ENCODE measurements around the gene ABCB9. TPM values are rescaled to one million over a fixed set of nuclear protein-coding genes. Genes with fewer than 3 reads are reported as not detected.
"Not testable (repeated sequence)": the region's sequence is repeated elsewhere in the genome, so short reads cannot be mapped to it uniquely, and the experiment has no call there.

Gene ABCB9
- 6.2 and 14.3 TPM in 2 replicates for total RNA-seq

DNA sequence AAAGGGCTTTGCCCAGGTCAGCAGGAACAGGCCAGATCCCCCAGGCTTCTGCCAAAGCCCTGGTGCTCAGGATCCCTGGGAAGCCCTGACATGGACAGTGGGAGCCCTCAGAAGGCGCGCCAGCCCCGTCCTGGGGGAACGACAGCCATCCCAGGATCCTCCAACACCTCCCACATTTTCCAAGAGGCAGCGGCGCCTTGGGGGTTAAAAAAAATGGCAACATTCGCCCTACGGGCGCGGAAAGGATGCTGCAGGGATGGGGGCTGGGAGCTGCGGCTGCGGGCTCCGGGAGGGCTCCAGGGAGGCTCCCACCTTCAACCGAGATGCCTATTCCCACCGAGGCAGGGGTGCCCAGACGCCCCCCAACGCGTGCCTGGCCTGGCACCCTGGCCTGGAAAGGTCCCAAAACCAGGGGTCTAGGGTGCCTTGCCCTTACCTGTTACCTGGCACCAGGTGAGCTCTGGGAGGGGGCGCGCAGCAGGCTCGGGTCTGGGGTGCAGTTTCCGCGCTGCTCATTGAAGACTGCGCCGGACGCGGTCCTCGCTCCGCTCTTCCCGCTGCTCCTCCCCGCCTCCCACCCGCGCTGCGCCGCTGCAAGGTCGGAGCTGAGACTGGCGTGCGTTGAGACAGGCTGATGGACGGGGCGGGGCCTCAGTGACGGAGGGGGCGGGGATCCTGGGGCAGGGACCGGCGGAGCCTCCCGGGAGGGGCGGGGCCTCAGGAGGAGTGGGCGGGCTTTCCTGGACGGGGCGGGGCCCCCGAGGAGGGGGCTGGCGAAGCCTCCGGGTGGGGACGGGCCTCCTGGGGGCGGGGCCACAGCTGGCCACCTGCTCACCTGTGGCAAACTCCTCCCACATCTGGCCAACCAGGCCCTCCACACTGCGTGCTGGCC is at the start of gene ABCB9:
Gene ABCB9 (minus strand): TSS at position 613 of the 892 bp plus-strand sequence. CDS start 6,228 bp downstream, outside the sequence.
- no peak for DNase-seq (ENCODE audit: extremely low read depth, low read depth, low spot score)

DNA sequence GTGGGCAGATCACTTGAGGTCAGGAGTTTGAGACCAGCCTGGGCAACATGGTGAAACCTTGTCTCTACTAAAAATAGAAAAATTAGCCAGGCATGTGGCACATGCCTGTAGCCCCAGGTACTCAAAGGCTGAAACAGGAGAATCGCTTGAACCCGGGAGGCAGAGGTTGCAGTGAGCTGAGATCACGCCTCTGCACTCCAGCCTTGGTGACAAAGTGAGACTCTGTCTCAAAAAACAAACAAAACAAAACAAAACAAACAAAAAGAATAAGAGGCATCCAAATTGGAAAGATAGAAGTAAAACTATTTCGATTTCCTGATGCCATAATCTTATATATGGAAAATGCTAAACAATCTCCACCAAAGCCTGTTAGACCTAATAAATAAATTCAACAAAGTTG is 48.2 kb upstream of the ABCB9 start:
- not testable (repeated sequence) for DNase-seq (ENCODE audit: extremely low read depth, low read depth, low spot score)

DNA sequence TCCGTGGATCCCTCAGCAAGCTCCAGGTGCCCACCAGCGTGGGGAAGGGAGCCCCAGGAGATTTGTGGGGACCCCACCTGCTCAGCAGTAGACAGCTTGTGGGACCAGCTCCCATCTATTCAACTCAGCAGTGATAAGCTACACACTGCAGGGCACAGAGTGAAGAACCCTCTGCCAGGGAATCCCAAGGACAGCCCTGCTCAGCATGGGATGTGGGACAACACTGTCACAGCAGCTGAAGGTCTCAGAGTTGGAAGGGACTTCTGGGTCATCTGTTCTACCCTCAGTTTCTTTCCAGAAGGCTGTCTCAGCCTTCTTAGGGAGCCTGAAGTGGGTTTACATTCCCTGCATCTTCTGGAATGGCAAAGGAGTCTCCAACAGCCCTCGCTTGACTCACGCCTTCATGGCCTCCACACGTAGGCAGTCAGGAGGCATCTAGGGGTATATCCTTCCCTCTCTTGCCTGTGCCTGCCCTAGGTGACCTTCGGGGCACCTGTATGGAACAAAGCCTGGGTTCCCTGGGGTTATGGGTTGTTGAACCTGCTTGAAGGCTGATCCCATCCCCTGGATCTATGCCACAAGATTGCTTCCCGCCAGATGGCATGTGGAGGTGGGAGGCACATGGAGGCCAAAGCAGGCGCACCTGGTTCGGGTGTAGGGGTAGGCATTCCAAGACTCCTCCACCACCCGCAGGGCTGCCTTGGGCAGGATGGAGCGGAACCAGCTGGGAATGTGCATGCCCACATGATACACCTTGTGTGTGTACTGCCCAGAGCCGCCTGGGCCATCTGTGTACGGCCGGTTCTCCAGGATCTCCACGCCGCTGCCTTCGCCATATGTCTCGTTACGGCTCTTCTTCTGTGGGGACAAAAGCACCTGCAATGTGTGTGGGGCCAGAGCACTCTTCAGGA is 47.2 kb upstream of the ABCB9 start:
- DNase-seq (ENCODE audit: extremely low read depth, low read depth, low spot score) = no peak

DNA sequence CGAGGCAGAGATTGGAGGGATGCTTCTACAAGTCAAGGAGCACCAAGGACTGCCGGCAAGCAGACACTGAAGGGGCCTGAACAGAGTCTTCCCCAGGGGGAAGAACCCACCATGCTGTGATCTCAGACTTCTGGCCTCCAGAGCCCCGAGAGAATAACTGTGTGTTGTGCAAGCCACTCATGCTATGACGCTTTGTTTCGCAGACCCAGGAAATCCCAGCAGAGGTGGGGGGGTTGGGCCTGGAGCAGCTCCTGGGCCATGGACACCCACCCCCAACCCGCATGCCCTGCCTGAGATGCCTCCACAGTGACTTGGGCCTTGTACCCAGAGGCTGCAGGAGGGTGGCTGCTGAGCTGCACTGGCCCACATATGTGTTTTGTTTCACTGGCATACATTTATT is 45.4 kb upstream of the ABCB9 start:
- no peak for DNase-seq (ENCODE audit: extremely low read depth, low read depth, low spot score)

DNA sequence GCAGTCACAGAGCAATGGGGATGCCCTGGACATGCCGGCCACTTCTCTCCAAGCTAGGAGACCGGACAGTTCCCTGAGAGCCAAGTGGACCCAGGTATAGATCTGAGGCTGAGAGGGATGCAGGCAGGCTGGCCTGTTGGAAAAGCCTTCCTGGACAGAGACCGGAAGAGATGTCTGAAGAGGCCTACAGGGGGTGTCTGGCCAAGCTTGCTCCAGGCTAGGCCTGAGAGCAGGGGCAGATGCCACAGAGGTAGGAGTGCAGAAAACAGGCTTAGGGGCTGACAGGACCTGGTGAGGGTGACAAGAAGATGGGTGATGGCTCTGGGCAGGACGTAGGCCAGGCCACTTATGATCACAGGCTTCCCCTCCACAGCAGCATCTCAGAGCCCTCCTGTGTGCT is 44.4 kb upstream of the ABCB9 start:
- no peak for DNase-seq (ENCODE audit: extremely low read depth, low read depth, low spot score)

DNA sequence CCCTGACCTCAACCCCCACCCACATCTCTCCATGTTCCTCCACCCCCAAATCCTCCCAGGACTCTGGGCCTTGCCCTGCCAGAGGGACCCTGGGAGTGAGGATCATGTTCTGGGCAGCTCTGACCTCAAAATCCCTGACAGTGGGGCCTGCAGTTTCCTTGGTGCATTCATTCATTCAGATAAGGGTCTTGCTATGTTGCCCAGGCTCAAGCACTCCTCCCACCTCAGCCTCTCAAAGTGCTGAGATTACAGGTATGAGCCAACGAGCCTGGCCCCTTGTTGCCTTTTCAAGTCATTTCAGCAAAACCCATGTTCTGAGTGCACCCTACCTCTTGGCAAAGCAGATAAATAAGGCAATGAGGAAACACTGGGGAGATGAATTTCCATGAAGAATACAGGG is 43.8 kb upstream of the ABCB9 start:
- DNase-seq (ENCODE audit: extremely low read depth, low read depth, low spot score) = no peak

DNA sequence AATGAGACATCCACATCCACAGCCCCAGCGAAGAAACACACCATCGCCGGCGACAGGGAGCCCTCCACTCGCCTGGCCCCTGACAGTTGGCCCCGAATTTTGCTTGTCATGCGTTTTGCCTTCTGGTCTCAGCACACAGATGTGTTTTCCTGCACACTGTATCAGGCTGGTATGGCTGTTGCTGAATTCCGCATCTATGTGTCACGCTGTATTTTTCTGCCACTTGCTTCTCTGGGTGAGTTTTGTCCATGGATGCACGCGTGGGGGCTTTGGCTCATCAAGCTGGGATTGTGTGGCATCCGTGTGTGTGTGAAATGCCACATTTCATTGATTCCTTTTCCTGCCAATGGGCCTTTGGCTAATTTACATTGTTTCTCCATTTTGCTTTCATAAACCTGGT is 40.7 kb upstream of the ABCB9 start:
- no peak for DNase-seq (ENCODE audit: extremely low read depth, low read depth, low spot score)

DNA sequence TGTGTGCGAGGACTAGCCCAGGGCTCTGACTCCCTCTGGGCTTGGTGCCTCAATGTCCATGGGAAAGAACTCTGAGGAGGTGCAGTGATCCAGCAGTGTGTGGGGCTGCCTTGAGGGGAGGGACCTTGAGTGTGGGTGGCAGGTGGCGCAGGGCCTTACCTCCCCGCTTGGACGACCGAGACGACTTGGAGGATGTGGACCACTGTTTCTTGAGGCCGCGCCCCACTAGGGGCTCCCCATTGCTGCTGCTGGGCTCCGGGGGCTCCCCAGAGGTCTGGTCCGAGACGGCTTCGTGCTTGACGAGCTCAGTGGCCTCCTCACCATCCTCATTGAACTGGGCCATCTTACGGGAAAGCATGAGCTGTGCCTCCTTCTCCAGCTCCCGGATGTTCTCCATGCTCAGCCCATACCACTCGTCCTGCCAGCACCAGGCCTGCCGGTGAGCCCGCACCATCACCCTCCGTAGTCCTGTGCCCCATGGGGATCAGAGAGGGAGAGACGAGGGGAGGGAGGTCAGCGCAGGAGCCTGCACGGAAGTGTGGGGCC is 38.9 kb upstream of the ABCB9 start:
- no peak for DNase-seq (ENCODE audit: extremely low read depth, low read depth, low spot score)

DNA sequence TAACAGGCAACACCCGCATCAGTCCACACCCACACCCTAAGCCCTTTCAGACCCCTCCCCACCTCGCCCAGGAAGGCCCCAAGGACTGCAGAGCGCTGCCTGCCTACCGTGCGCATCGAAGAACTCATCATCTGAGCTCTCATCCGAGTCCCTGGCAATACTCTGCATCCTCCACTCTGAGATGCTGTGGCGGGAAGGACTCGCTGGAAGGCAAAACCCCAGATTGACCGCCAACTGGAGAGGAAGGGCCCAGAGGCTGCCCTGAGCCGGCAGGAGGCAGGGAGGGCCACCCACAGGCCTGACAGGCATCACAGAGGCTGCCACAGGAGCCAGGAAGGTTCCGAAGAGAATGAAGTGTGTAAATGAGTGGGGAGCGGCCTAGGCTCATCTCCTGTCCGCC is 38.0 kb upstream of the ABCB9 start:
- no peak for DNase-seq (ENCODE audit: extremely low read depth, low read depth, low spot score)

DNA sequence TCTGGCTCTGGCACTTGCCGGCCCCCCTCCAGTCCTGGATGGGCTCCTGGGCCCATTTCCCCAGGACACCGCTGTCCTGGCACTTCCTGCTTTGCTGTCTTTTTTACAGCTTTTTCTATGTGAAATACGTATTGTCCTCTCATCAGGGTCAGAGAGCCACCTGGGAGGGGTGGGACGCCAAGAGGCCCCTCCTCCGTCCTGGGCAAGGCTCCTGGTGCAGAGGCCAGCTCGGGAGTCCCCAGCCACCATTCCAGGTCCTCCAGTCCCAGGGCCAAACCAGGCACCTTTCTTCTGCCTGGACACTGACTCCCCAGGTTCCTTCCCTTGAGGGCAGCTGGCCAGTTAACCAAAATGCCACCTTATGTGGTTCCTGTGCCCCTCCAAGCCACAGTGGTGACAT is 37.0 kb upstream of the ABCB9 start:
- no peak for DNase-seq (ENCODE audit: extremely low read depth, low read depth, low spot score)

DNA sequence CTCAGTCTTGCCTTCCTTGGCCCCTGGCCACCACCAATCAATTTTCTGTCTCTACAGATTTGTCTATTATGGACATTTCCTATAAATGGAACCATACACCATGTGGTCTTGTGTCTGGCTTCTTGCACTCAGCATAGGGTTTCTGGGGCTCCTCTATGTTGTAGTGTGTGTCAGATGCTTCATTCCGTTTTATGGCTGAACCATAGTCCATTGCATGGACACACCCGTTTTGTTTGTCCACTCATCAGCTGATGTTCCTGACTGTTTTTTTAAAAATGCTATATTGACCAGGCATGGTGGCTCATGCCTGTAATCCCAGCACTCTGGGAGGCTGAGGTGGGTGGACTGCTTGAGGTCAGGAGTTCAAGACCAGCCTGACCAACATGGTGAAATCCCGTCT is 35.2 kb upstream of the ABCB9 start:
- no peak for DNase-seq (ENCODE audit: extremely low read depth, low read depth, low spot score)

DNA sequence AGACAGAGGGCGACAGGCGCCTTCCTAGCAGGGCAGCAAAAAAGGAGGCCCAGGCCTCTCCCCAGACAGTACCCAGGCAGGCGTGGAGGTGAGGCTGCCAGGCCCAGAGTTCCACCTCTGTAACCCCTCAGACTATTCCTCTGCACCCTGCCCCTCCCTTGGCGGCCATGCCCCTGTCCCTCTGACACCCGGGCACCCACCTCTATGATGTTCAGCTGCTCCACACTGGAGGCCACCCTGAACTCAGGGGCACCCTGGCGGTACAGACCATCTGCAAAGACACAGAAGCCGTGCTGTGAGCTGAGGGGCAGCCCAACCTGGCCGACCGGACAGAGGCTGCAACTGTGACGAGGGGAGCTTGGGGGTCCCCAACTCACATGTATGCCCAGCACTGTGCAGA is 34.3 kb upstream of the ABCB9 start:
- no peak for DNase-seq (ENCODE audit: extremely low read depth, low read depth, low spot score)

DNA sequence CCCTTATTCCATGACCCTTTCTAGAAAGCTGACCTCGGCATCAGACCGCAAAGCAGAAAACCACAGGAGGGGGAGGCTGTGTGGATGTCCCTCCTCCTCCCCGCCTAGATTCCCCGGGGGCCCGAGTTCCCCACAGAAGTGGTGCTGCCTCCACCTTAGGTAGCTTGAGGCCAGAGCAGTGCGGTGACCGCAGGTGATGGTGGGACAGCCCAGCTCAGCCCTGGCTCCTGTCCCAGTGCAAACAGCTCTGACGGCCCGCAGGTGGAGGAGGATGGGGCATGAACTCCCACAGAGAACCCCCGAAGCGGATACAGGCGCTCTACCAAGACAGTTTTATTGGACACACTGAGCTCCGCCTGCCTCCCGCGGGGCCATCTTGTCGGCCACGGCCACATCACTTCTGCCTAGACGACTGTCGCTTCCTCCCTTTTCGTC is 33.7 kb upstream of the ABCB9 start:
- DNase-seq (ENCODE audit: extremely low read depth, low read depth, low spot score) = no peak

DNA sequence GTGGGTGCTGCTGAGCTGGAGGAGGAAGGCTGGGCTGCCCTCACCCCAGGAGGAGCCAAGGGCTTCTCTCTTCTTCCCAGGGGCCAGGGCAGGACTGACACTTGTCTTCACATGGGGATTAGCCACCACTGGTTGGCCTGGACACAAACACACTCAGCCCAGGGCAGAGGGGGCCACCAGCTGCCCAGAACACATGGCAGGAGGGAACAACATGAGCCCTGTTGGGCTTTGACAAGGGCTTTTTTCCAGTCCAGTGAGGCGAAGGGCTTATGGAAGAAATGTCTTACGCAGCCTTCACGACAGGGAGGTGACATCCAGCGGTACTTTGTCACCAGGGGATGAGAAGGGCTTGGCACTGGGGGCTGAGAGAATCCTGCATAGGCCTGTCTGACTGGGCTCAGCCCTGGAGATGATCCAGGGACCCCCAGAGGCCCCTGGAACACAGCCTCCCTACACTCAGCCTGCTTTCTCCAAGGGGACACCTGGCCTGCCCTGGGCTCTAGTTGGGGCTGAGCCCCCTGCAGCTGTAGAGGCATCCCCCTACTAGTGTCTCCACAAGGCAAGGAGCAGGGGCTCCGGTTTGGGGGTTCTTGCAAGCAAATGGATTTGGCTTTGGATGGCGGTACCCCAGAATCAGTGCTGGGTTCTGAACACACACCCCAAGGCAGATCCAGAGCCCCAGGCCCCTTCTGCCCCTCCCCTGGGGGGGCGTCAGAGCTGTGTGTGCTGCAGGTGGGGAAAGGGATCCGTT is 33.1 kb upstream of the ABCB9 start:
- DNase-seq (ENCODE audit: extremely low read depth, low read depth, low spot score) = no peak

DNA sequence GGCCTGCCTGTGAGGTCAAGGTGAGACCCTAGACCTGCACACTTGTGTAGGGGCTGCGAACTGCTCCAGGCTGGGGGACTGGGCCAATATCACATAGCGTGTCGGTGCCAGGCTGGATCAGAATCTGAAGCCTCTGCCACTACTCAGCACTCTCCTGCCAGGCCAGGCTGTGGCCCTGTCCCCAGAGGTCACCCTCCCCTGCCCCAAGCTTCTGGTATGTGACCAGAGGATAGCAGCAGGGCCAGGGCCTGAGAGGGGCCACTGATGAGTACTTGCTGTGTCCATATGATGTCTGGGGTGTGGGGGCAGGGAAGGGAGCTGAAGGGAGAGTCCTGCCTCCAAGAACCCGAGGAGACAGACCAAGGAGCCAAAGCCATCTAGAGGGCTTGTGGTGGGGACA is 32.1 kb upstream of the ABCB9 start:
- DNase-seq (ENCODE audit: extremely low read depth, low read depth, low spot score) = no peak

DNA sequence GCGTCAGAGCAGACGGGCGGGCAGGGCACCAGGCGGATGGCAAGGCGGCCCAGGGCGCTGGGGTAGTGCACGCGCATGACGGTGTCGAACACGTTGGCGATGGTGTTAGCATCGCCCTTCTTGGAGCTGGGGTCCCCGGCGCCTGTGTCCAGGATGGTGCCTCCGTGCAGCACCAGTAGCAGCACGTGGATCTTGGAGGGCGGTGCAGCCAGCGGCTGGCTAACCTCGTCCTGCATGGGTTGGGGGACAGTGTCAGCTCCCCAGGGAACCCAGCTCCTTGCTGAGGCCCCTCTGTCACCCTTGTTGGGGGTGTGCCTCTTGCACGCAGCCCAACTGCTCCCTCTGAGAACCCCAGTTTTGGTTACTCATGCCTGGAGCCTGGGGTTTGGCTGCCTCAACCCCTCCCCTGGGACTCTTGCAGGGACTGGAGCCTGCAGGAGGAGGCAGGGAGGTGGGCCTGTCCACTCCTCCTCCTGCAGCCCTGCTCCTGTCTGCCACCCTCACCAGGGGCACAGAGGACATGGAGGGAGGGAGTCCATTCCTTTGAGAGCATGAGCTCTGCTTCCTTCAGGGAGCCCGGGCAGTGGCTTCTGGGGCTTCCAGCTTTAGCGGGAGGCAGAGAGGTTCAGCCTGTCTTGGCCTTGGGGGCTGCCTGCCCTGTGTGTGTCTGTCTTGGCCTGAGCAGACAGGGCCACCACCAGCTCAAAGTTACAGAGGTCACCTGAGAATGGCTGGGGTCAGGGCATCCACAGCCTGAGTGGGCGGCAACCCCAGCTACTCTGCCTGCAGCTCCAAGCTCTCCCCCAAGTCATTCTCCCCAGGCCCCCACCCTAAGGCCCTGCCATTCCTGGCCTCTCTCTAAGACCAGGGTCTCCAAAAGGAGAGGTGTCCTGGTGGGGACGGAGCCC is 31.3 kb upstream of the ABCB9 start:
- no peak for DNase-seq (ENCODE audit: extremely low read depth, low read depth, low spot score)

DNA sequence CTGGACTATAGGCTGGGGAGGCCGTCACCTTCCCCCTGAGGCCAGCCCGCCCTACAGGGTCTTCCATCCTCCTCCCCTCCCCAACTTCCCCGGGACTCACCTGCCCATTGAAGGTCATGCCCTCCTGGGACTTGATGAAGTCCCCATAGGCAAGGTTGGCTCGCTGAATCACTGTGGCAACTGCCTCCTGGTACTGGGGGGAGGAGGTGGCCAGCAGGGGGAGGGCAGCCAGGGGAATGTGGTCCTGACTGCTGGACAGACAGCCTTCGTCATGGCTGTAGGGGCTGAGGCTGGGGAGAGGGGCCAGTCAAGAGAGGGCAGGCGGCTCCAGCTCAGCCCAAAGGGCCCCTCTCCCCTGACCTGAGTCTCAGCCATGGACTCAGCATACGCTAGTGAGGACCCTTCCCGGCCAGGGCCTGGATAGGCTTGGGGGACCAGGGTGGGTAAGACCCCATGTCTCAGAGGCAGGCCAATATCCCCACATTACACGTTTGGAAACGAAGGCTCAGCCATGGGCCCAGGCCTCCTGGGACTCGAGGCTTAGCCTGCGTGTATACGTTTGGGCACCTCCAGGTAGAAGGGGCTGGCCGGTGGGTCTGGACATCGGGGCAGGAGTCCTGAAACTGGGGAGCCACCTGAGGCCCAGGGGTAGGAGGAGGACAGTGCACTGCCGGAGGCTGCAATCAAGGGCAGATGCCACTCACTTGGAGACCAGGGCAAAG is 30.5 kb upstream of the ABCB9 start:
- no peak for DNase-seq (ENCODE audit: extremely low read depth, low read depth, low spot score)

DNA sequence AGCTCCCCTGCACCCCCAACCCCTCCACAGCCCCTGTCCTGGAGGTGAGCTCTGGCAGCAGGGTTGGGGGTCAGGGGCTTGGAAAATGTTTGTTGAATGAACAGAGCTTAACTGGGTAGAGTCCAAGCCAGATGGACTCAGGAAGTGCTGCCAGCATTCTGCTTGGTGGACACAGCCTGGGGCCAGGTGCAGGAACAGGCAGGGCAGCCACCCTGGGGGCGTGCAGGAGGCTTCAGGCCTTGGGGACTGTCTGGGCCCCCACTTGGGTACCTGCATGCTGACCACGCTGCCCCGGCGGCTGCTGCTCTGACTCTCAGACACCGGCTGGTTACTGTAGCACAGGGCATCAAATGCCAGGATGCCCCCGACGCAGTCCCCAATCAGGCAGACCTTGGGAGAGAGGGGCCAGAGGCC is 29.9 kb upstream of the ABCB9 start:
- no peak for DNase-seq (ENCODE audit: extremely low read depth, low read depth, low spot score)

All from glomerular endothelial cell (primary cell).